HG02763 (cell line): ENCODE results near the gene SOCS6.

Source experiments
- ATAC-seq: cut with Tn5 transposase; IDR thresholded peaks from one replicate; pipeline ENCODE4 v1.9.1; 2021; ENCODE audit warnings: mild to moderate bottlenecking, moderate library complexity; ENCODE audit not compliant: unreplicated experiment

The SOCS6 gene

DNA sequence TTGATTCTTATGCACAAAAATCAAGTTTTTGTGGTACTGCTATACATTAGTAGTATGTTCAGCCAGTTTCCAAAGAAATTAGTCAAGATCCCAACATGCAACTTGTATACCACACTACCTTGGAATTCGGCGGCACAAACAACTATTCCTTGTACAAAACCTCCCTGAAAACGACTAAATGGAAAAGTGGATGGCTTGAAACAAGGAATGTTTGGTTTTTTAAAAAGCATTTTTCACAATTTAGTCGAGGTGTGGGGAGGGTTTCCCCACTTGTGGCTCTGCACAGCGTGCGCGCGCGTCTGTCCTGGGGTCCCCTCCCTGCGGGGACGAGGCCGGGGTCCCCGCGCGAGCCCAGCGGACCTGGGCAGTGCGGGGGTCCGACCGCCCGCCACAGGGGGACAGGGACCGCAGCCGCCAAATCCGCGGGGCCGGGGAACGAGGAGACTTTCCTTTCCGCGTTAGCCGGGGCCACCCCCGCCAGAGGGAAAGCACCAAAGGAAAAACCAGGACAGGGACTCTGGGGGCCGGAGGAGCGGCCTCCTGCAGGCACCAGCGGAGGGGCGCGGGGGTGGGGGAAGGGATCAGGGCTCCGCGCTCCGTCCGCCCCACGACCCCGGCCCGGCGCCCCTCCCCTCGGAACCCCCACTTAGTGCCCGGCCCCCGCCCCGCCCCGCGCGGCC is 534 bp upstream of the SOCS6 start:
- ATAC-seq: peak; percentile 19

DNA sequence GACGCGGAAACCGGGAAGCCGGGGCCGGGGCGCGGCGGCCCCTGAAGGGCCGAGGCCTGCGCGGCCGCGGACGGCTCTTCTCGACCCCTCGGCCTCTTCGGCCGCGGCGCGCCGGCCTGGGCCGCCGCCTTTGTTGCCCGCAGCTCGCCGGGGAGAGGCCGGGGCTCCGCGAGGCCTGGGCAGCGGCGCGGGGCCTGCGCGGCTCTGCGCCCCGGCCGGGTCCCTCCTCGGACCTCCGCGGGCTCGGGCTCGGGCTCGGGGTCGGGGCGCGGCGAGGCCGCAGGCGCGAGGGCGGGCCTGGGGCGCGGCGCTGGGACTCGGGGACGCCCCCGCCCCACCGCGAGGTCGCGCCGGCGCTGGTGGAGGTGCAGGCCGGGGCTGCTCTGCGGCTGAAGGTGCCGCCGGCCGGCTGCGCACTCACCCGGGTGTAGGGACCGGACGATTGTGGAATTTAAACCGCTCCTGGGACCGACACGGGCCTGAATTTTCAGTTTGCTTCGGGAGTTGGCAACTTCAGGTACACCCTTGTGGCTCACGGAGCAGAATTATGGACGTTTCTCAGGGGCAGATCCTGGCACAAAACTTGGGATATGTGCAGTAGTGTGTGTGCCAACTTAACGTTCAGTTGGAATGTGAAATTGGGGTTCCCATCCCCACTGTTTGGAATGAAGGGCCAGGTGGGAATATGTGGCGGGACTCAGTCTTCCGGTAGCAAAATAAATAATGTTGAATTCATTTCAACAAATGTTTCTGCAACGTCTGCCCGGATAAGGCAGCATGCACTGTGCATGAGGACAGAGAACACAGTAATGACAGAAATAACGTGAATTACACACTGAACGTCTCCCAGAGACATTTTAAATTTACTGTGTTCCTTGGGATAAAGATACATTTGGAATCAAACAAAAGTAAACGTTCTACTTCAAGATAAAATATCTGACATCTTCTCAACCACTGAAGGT is 787 bp downstream of the SOCS6 start:
- ATAC-seq: peak; percentile 43

DNA sequence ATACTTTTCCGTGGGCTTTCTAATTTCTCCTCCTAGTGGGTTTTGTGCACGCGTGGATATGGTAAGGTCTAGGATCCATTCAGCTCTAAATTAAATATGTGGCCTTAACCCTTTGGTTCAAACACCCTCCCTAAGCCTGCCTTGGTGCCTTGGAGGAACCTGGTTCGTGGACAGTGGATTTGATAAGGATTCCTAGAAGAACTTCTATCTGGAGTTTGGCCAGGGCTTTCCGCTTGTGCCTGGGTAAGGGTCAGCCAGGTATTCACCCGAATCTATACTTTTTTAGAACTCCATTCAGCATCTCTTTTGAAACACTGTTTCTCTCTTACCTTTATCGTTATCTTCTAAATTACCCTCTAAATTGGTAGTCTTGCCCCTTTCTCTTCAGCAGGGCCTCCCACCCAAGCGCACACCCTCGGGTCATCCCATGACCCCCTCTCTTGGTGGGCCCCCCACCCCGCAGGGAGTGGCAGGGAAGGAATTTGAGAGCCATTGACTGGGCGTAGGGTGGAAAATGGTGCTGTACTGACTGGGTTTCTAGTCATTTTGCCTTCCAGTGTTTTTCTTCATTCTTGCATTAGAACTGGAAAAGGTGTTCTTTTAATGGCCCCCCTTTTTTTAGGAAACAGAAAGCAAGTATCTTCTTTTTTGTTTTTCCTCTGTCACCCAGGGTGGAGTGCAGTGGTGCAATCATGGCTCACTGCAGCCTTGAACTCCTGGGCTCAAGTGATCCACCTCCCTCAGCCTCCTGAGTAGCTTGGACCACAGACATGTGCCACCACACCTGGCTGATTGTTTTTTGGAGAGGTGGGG is 1.8 kb downstream of the SOCS6 start:
- ATAC-seq: no peak

DNA sequence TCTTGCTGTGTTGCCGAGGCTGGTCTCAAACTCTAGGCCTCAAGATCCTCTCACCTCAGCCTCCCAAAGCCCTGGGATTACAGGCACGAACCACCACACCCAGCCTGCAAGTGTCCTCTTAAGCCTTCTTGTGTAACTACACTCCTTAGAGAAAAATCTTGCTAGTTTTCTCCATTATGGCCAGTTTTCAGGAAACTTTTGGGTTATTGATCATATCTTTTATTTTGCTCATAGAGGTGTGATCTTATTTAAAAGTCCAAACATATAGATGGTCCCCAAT is 2.4 kb downstream of the SOCS6 start:
- no peak for ATAC-seq

DNA sequence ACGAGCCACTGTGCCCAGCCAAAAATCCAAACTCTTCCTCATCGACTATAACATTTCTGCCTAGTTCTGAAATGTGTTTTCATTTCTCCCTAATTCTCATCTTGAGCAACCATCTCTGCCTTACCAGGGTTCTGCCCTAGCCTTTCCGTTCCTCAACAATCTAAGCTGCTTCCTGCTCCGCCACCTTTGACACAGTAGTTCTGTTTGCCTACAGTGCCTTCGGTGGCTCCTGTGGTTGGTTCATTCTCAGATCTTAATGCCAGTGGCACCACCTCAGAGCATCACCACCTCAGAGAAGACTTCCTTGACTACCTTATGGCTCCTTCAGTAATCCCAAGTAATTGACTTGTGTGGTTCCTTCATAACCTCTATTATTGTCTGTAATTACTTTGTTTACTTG is 3.8 kb downstream of the SOCS6 start:
- ATAC-seq: no peak

DNA sequence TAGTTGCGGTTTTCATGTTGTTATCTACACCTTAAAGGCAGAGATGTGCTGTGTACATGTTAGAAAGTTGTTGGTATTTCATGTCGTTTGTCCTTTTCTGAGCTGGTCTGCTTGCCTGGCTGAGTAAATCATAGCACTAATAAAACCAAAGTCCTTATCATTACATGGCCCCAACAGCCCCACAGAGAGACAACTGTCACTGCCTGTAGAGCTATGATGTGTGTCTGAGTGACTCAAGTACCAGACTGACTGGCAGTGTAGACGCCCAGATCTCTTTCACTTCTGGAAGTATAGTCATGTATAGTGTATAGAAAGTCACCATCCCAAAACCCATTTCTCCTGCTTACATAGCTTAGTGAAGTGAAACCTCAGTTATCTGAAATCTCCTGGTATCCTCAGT is 4.3 kb downstream of the SOCS6 start:
- no peak for ATAC-seq

DNA sequence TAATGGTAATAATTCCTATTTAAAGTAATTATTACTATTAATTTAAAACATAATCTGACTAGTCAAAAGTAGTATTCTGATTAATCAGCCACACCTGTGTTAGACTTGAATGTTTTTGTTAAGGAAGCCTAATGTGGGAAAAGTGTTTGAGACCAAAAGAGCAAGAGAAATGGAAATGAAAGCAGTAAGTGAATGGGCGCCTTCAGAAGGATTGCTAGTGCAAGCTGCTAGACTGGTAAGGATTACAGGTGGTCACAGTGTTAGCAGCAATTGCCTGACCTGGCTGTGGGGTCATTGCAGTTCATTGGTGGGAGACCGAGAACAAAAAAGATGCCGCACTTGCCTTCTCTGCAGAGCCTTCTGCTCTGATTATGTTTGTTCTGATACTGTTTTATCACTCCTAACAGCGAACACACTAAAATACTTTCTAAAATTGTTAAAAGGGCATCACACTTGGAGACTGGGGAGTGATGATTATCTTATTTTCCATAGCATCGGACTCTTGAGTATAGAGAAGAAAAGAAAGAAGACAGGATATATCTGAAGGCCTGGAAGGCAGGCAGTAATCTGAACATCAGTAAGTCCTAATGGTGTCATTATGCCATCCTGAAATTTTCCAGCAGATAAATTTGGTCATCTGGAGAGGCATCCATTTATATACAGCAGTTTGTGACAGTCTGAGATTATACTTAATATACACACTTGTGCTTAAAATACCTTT is 5.8 kb downstream of the SOCS6 start:
- ATAC-seq: no peak

DNA sequence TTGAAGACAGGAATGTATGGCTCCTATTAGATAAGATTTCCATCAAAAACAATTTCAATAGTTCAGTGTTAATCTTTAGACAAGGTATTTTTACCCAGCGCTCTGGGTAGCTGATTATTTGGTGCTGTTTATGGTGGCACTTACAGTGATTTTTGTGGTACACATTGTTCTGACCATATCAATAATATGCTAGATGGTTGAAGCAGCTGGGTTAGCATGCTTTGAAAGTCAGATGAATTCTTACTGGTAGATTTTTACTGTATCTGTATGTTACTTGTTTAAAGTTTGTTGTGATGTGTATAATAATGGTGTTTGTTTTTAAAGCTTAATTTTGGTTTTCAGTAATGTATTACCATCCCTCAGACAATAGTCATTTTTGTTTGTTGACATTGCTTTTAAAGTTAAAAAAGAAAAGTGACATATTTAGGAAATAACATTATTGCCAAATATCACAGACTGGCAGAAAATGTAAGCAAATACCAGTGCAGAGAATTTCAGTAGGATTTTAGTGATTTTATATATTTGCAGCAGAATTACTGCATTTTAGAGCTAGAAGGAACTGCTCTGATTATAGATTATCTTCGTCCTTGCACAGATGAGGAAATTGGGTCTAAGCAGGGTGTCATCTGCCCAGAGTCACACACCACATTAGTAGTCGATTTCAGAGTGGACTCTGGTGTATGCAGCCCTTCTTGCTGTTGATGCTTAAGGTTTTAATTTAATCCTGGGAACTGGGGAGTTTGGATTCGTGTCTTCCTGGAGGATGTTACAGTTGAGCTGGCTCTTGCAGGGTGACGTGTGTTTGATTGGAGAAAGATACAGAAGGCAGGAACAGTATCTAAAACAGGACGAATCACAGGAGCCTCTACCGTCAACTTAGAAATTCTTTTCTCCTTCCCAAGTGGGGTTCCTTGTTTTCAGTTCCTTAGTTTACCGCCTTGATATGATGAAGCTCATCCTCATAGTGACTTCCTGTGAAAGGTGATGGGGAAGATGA is 6.6 kb downstream of the SOCS6 start:
- ATAC-seq: no peak

DNA sequence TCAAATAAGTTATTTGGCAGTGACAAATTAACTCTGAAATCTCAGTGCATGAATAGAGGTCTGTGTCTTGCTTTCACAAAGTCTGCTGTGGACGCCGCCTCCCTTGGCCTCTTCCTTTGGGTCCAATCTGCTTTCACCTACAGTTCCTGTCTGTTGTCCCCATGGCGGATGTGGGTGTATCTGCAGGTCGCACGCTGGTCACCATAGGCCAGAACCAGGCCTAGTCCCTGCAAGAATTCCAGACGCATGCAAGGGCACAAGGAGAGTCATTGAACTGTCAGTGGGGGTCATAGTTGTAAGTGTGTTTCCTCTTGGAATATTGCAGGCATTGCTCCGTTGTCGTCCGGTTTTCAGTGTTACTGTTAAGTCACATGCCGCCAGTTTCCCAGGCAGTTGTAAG is 7.4 kb downstream of the SOCS6 start:
- ATAC-seq: no peak

DNA sequence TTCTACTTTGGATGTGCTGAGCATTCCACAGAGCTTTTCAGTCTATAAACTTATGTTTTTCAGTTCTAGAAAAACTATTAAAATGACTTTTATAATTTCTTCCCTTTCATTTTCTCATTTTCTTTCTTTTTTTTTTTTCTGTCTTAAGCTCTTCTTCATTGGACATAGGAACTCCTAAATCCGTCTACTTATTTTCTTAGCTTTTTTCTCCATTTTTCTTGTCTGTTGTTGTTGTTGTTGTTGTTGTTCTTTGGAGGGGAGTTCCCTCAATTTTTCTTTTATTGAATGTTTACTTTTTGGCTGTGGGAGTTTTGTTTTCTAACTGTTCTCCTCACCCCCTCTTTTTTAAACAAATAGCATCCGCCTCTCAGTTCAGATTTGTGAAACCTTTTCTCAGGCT is 7.9 kb downstream of the SOCS6 start:
- no peak for ATAC-seq

DNA sequence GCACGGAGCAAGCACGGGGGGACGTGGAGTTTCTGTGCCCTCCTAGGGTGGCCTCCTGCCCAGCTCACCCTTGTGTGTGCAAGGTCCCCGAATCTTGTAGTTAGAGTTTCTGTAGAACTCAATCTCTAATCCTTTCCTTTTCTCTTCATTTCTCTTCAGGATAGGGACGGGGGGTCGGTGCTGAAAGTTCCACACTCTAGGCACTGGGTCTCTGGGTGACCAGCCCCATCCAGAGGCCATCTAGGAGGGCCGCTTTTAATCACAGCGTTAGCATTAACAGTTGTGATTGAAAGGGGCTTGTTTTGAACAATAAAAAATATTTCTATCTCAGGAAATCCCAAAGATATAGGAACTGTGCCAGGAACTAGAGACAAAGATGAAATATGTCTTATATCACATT is 10.5 kb downstream of the SOCS6 start:
- no peak for ATAC-seq

DNA sequence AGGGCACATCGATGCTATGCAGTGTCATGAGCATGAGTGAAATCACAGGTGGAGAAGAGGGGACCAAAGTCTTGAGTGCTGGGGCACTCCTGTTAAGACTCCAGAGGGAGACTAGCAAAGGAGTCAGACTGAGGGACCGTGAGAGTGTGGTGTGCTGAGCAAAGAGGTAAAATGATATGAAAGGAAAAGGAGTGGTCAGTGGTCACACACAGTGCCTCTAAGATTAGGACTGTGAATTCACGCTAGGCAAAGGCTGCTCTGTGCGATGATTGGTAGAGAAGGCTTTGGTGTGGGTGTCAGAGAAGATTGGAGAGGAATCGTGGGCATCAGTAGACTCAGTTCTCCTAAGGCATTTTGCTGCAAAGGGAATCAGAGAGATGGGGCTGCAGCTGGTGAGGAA is 12.8 kb downstream of the SOCS6 start:
- ATAC-seq: no peak

DNA sequence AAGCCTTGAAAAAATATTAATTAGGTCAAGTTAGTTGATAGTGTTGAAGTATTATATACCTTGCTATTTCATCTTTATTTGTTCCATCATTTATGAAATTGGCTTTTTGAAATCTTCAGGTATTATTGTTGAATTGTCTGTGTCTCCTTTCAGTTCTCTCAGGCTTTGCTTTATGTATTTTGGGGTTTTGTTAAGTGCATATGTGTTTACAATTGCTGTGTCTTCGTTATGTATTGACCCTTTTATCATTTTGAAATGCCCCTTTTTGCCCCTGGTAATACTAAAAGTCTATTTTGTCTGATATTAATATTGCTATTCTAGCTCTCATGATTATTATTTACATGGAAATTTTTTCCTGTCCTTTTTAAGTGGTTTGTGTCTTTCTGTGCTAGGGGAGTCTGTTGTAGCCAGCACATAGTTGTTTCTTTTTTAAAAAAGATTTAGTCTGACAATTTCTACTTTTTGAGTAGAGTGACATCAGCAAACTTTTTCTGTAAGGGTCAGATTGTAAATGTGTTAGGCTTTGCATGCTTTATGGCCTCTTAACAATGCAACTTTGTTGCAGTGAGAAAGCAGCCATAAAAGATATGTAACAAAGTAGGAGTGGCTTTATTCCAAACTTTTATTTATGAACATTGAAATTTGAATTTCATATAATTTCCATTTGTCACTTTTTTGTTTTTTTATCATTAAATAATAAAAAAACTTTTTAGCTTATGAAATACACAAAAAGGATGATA is 19.9 kb downstream of the SOCS6 start:
- ATAC-seq: no peak

DNA sequence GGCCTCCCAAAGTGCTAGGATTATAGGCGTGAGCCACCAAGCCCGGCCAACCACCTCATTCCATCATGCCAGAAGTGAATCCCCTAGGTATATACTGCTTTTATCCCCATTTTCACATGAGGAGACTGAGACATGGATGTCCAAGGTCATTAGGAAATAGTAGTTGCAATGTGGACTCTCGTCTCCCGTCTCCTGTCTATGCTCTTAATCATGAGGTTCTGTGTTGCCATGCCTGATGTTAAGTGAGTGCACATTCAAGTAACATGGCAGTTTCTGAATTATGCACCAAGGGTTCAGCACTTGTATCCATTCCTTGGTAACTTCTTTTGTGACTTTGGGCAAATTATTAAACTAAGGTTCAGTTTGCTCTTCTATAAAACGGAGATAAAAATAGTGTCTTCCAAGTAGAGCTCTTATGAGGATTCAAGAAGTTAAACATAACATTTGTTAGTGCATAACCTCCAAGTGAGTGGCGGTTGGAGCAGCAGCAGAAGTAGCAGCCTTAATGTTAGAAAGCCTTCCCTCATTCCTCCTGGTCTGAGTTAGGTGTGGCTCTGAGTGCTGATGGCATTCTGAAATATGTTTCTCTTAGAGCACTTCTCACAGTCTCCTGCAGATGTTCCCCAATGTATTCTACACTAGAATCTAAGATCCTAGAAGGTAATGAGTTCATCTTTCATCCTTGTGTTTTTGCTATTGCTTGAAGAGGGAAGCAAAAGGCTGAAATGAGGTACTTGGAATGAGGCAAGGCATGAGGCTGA is 21.9 kb downstream of the SOCS6 start:
- no peak for ATAC-seq

DNA sequence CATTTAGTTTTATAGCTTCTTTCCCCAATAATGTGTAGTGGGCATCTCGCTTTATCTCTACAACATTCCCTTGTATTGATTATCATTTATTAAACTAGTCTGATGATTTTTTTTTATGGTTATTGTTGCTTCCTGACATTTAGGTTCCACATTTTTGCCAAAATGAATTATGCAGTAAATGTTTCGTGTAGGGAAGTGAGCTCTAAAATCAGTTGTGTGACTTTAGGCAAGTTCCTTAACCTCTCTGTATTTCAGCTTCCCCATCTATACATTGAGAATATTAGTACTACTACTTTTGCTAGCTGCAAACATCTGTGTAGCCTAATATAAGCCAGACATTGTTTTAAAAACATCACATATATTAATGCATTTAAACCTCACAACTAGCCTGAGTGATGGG is 22.9 kb downstream of the SOCS6 start:
- no peak for ATAC-seq

DNA sequence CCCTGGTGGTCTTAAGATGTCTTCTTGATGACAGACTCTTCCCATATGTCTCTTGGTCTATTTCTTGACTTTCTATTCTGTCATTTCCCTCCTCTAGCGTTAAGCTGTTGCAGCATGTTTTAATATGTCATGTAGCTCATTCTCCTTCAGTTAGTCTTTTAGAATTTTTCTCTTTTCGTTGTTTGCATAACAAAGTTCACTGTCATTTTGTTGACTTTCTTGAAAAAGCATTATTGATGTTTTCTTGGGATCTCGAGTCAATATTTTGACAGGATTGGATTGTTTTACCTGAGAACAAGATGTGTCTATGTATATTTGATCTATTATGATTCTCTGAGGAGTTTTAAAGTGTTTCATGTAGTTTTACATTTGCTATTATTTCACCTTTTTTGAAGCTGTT is 24.8 kb downstream of the SOCS6 start:
- no peak for ATAC-seq

DNA sequence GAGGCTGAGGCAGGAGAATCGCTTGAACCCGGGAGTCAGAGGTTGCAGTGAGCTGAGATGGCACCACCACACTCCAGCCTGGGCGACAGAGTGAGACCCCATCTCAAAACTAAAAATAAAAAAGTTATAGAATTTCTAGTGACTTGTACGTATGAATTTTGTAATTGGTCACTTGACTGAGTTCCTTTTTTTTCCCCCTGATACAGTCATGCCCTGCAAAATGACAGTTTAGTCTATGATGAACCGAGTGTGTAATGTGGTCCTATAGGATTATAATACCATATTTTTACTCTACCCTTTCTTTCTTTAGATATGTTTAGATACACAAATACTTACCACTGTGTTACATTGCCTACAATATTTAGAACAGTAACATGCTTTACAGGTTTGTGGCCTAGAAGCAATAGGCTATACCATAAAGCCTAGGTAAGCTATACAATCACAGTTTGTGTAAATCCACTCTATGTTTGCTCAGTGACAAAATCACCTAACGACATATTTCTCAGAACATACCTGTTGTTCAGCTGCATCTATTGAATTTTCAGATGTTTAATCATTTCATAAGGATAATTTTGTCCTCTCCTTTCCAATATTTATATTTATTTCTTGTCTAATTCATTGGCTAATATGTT is 25.4 kb downstream of the SOCS6 start:
- no peak for ATAC-seq

DNA sequence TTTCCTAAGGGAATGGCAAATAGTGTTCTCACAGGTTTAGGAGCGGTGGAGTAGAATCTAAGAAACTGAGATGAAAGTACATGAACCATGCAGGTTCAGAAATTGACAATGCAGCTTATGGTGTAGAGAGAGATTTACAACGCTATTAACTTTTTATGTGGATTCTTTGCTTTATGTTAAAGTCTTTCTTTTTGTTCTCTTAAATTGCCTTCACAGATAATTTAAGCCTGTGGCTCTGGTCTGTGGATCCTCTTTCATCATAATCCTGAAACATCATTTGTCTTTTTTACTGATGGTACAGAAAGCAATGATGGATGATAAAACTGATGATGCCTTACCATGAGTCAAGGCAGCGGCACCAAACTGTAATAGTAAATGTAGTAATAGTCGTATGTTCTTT is 30.3 kb downstream of the SOCS6 start:
- ATAC-seq: no peak
